Measurements from ENCODE around the gene PRDM5.

DNA sequence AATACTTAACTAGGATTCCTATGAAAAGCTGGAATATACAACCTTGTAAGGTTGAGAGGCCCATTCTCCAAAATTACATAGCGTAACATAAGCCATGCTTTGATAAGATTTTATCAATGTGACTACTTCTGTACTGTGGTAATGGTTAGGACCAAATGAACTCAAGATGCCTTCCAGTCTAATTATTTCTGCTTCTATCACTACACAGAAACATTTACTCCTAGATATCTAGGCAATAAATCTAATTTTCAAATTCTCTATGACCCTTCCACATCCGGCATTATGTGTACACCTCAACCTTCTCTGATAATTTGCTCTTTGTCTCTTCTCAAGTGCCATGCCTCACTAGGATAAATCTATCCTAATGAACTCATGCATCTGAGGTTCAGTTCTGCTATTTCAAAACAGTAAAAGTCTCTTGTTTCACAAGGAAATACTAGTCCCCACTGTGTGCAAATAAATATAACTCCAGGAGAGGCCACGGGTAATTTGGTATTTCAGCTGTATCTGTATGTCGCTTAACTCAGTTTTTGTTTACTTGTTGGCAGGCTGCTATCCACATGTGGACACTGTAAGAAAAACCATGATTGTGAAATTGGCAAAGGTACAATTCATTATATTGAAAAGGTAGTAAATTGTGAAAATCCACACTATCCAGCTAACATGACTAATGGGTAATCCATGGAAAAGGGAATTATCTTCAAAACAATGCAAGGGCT is 93.3 kb downstream of the PRDM5 start:
- TF ChIP-seq, protein P1, sequence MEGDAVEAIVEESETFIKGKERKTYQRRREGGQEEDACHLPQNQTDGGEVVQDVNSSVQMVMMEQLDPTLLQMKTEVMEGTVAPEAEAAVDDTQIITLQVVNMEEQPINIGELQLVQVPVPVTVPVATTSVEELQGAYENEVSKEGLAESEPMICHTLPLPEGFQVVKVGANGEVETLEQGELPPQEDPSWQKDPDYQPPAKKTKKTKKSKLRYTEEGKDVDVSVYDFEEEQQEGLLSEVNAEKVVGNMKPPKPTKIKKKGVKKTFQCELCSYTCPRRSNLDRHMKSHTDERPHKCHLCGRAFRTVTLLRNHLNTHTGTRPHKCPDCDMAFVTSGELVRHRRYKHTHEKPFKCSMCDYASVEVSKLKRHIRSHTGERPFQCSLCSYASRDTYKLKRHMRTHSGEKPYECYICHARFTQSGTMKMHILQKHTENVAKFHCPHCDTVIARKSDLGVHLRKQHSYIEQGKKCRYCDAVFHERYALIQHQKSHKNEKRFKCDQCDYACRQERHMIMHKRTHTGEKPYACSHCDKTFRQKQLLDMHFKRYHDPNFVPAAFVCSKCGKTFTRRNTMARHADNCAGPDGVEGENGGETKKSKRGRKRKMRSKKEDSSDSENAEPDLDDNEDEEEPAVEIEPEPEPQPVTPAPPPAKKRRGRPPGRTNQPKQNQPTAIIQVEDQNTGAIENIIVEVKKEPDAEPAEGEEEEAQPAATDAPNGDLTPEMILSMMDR (IDR thresholded peaks at IDR 0.05): no peak
- no peak for TF ChIP-seq POLR2A (IDR thresholded peaks at IDR 0.05)

Measured in right lobe of liver (tissue), 4 donors.